ENCODE results near the gene BTG4.
A peak's percentile ranks its signal among the peaks of the same experiment; 100 is the strongest.

Gene BTG4

GRCh38 chr11:111512296-111513239 lies at the start of gene BTG4:
Gene BTG4, minus strand, starts transcription at chr11:111512386. Its CDS starts 13,610 bp downstream, at chr11:111498776.
- TF ChIP-seq CTCF (IDR thresholded peaks at IDR 0.05; ENCODE audit: insufficient read depth, low read length, poor library complexity, severe bottlenecking), result no peak
- no peak for DNase-seq (ENCODE audit: extremely low read depth, insufficient read length)
- Histone ChIP-seq H3K4me3 (replicated peaks; ENCODE audit: low read depth, low read length) (peak within 1 kb of the TSS; percentile 43), H3K36me3 (ENCODE audit: control insufficient read depth, insufficient read depth, low read length) (no peaks in the 10 kb centered on the region), H3K27me3 (replicated peaks; ENCODE audit: control insufficient read depth, insufficient read depth, low read length) (peaks cover 4% of the 10 kb centered on the region; the same call in 1 of the 2 replicates)

- TF ChIP-seq CTCF (IDR thresholded peaks at IDR 0.05; ENCODE audit: insufficient read depth, low read length, poor library complexity, severe bottlenecking), result no peak
- Histone ChIP-seq H3K36me3 (ENCODE audit: control insufficient read depth, insufficient read depth, low read length) (no peaks in the 10 kb centered on the region), H3K4me3 (replicated peaks; ENCODE audit: low read depth, low read length) (no peak overlapping the region), H3K27me3 (replicated peaks; ENCODE audit: control insufficient read depth, insufficient read depth, low read length) (no peaks in the 10 kb centered on the region)
- DNase-seq (ENCODE audit: extremely low read depth, insufficient read length), result no peak
Measured at GRCh38 chr11:111561791-111562325, 49.7 kb upstream of the BTG4 start.

- H3K27me3 ChIP-seq (replicated peaks; ENCODE audit: control insufficient read depth, insufficient read depth, low read length), result no peaks in the 10 kb centered on the region; the same call in 1 of the 2 replicates
- H3K36me3 ChIP-seq (ENCODE audit: control insufficient read depth, insufficient read depth, low read length), result no peaks in the 10 kb centered on the region
- TF ChIP-seq CTCF (IDR thresholded peaks at IDR 0.05; ENCODE audit: insufficient read depth, low read length, poor library complexity, severe bottlenecking), result no peak
- no peak for DNase-seq (ENCODE audit: extremely low read depth, insufficient read length)
- H3K4me3 ChIP-seq (replicated peaks; ENCODE audit: low read depth, low read length), result no peak overlapping the region
Measured at GRCh38 chr11:111561306-111561705, 49.1 kb upstream of the BTG4 start.

- no peaks in the 10 kb centered on the region for H3K36me3 ChIP-seq (ENCODE audit: control insufficient read depth, insufficient read depth, low read length)
Measured at GRCh38 chr11:111560800-111561199, 48.6 kb upstream of the BTG4 start.

GRCh38 chr11:111559800-111560464 lies 47.7 kb upstream of the BTG4 start:
- no peak for TF ChIP-seq CTCF (IDR thresholded peaks at IDR 0.05; ENCODE audit: insufficient read depth, low read length, poor library complexity, severe bottlenecking)
- DNase-seq (ENCODE audit: extremely low read depth, insufficient read length), result no peak
- no peaks in the 10 kb centered on the region; the same call in 1 of the 2 replicates for H3K27me3 ChIP-seq (replicated peaks; ENCODE audit: control insufficient read depth, insufficient read depth, low read length)
- H3K36me3 ChIP-seq (ENCODE audit: control insufficient read depth, insufficient read depth, low read length), result no peaks in the 10 kb centered on the region
- no peak overlapping the region for H3K4me3 ChIP-seq (replicated peaks; ENCODE audit: low read depth, low read length)

More at GRCh38 chr11:111560800-111561199, 48.6 kb upstream of the BTG4 start:
- Histone ChIP-seq H3K27me3 (replicated peaks; ENCODE audit: control insufficient read depth, insufficient read depth, low read length) (no peaks in the 10 kb centered on the region; the same call in 1 of the 2 replicates), H3K4me3 (replicated peaks; ENCODE audit: low read depth, low read length) (no peak overlapping the region)
- no peak for DNase-seq (ENCODE audit: extremely low read depth, insufficient read length)
- no peak for TF ChIP-seq CTCF (IDR thresholded peaks at IDR 0.05; ENCODE audit: insufficient read depth, low read length, poor library complexity, severe bottlenecking)

All from GM06990 (cell line).